ENCODE results near the gene ACACA. TPM values are rescaled to one million over a fixed set of nuclear protein-coding genes. Genes with fewer than 3 reads are reported as not detected.

Gene ACACA
- total and polyA plus RNA-seq, 9 of the 15 experiments (the other 6 are each of a cell fraction or from before 2014, with no cell fraction given), result 35.9 to 135 (median 88.4) TPM

DNA sequence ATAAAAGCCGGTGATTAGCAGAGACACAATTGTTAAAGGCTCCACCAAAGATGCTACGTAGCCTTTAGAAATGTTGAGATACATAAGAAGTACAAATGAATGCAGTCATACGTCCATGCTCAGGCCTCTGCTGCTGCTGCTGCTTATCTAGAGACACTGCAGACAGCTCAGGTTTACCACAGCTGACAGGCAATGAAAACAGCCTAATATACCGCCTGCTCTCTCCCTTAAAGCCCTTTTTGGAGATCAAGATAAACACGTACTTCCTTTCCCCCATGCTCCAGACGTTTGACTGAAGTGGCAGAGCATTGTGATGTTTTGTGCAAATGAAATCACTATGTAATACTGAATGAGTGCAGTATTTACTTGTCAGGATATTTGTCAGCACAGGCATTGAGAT, 272.6 kb downstream of the ACACA start (continued):
- TF ChIP-seq, protein P1, sequence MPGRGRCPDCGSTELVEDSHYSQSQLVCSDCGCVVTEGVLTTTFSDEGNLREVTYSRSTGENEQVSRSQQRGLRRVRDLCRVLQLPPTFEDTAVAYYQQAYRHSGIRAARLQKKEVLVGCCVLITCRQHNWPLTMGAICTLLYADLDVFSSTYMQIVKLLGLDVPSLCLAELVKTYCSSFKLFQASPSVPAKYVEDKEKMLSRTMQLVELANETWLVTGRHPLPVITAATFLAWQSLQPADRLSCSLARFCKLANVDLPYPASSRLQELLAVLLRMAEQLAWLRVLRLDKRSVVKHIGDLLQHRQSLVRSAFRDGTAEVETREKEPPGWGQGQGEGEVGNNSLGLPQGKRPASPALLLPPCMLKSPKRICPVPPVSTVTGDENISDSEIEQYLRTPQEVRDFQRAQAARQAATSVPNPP (IDR thresholded peaks at IDR 0.05; ENCODE audit: borderline replicate concordance, insufficient read depth, insufficient read length), result no peak
- TF ChIP-seq MTF1 (CRISPR knock-in tag; IDR thresholded peaks at IDR 0.05; ENCODE audit: borderline replicate concordance), result no peak
- TF ChIP-seq NR2C1 (IDR thresholded peaks at IDR 0.05), result no peak
- TF ChIP-seq NR2C1 (tag; IDR thresholded peaks at IDR 0.05), result no peak
- TF ChIP-seq TEAD4 (IDR thresholded peaks at IDR 0.05; ENCODE audit: low read length), result peak; percentile 44; the same call in 1 of the 2 replicates
- TF ChIP-seq TEAD4 (CRISPR knock-in tag; IDR thresholded peaks at IDR 0.05; ENCODE audit: borderline replicate concordance), result no peak
- TF ChIP-seq ZFP36 (IDR thresholded peaks at IDR 0.05; ENCODE audit: low read depth, low read length, partially characterized antibody), result no peak
- no peak for TF ChIP-seq CEBPG (CRISPR knock-in tag; IDR thresholded peaks at IDR 0.05)
- TF ChIP-seq CEBPG (tag; conservative IDR thresholded peaks at IDR 0.05 in 1 of 2, IDR thresholded peaks at IDR 0.05 in 1 of 2), result no peak
- TF ChIP-seq PRPF4 (IDR thresholded peaks at IDR 0.05; ENCODE audit: insufficient read depth, low read depth, low read length, poor library complexity, severe bottlenecking), result no peak
- no peak for TF ChIP-seq PTTG1 (tag; IDR thresholded peaks at IDR 0.05; ENCODE audit: low read depth)
- no peak for TF ChIP-seq POLR2H (tag; IDR thresholded peaks at IDR 0.05; ENCODE audit: low read depth)
- no peak for TF ChIP-seq FOXA1 (IDR thresholded peaks at IDR 0.05; ENCODE audit: borderline replicate concordance)
- TF ChIP-seq TCF3 (CRISPR knock-in tag; IDR thresholded peaks at IDR 0.05), result peak; percentile 68
- no peak for TF ChIP-seq CBFA2T2 (conservative IDR thresholded peaks at IDR 0.05)
- no peak for TF ChIP-seq ZNF408 (CRISPR knock-in tag; IDR thresholded peaks at IDR 0.05; ENCODE audit: low read depth)
- no peak for TF ChIP-seq HDAC1 (IDR thresholded peaks at IDR 0.05)
- TF ChIP-seq, protein P2, sequence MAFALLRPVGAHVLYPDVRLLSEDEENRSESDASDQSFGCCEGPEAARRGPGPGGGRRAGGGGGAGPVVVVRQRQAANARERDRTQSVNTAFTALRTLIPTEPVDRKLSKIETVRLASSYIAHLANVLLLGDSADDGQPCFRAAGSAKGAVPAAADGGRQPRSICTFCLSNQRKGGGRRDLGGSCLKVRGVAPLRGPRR (CRISPR knock-in tag; IDR thresholded peaks at IDR 0.05), result no peak
- TF ChIP-seq, protein P3, sequence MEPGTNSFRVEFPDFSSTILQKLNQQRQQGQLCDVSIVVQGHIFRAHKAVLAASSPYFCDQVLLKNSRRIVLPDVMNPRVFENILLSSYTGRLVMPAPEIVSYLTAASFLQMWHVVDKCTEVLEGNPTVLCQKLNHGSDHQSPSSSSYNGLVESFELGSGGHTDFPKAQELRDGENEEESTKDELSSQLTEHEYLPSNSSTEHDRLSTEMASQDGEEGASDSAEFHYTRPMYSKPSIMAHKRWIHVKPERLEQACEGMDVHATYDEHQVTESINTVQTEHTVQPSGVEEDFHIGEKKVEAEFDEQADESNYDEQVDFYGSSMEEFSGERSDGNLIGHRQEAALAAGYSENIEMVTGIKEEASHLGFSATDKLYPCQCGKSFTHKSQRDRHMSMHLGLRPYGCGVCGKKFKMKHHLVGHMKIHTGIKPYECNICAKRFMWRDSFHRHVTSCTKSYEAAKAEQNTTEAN (CRISPR knock-in tag; IDR thresholded peaks at IDR 0.05), result no peak
- TF ChIP-seq, protein P4, sequence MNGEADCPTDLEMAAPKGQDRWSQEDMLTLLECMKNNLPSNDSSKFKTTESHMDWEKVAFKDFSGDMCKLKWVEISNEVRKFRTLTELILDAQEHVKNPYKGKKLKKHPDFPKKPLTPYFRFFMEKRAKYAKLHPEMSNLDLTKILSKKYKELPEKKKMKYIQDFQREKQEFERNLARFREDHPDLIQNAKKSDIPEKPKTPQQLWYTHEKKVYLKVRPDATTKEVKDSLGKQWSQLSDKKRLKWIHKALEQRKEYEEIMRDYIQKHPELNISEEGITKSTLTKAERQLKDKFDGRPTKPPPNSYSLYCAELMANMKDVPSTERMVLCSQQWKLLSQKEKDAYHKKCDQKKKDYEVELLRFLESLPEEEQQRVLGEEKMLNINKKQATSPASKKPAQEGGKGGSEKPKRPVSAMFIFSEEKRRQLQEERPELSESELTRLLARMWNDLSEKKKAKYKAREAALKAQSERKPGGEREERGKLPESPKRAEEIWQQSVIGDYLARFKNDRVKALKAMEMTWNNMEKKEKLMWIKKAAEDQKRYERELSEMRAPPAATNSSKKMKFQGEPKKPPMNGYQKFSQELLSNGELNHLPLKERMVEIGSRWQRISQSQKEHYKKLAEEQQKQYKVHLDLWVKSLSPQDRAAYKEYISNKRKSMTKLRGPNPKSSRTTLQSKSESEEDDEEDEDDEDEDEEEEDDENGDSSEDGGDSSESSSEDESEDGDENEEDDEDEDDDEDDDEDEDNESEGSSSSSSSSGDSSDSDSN (IDR thresholded peaks at IDR 0.05; ENCODE audit: borderline replicate concordance in 1 of 2, low read depth in 2 of 2, low read length in 2 of 2), result no peak
- no peak; the same call in 1 of the 2 replicates for TF ChIP-seq SPI1 (IDR thresholded peaks at IDR 0.05; ENCODE audit: borderline replicate concordance, low read depth, low read length)
- TF ChIP-seq MEIS2 (IDR thresholded peaks at IDR 0.05; ENCODE audit: partially characterized antibody), result peak; percentile 91
- TF ChIP-seq, protein P5, sequence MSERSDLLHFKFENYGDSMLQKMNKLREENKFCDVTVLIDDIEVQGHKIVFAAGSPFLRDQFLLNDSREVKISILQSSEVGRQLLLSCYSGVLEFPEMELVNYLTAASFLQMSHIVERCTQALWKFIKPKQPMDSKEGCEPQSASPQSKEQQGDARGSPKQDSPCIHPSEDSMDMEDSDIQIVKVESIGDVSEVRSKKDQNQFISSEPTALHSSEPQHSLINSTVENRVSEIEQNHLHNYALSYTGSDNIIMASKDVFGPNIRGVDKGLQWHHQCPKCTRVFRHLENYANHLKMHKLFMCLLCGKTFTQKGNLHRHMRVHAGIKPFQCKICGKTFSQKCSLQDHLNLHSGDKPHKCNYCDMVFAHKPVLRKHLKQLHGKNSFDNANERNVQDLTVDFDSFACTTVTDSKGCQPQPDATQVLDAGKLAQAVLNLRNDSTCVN (CRISPR knock-in tag; IDR thresholded peaks at IDR 0.05), result no peak

All from K562 (cell line).